Neural progenitor cell (in vitro differentiated cells): Measurements from ENCODE around the gene SLC24A4. TPM values are rescaled to one million over a fixed set of nuclear protein-coding genes. Genes with fewer than 3 reads are reported as not detected.

Experiments used
- DNase-seq: peaks from one replicate; pipeline ENCODE4 v3.0.0-alpha.2; 2016; ENCODE audit warnings: low spot score
- H2AFZ ChIP-seq: fragments of 200-600 bp; sonication (generic); replicated peaks from 2 replicates; pipeline ENCODE4 v1.6.1; 2016; ENCODE audit warnings: antibody characterized with exemption
- H3F3A ChIP-seq: fragments of 200-600 bp; sonication (generic); 2 replicates; pipeline ENCODE4 v1.6.1; 2016; ENCODE audit warnings: antibody characterized with exemption, low read depth
- H3K27ac ChIP-seq: fragments of 200-600 bp; sonication (generic); 2 replicates; pipeline ENCODE4 v1.5.1; 2016; ENCODE audit warnings: mild to moderate bottlenecking
- H3K27me3 ChIP-seq: fragments of 200-600 bp; sonication (generic); 2 replicates; pipeline ENCODE4 v1.6.1; 2016; ENCODE audit warnings: mild to moderate bottlenecking, moderate library complexity
- H3K36me3 ChIP-seq: fragments of 200-600 bp; sonication (generic); 2 replicates; pipeline ENCODE4 v1.5.1; 2016
- H3K4me1 ChIP-seq: fragments of 200-600 bp; sonication (generic); 2 replicates; pipeline ENCODE4 v1.6.1; 2016; ENCODE audit warnings: mixed run types
- H3K4me2 ChIP-seq: fragments of 200-600 bp; sonication (generic); 2 replicates; pipeline ENCODE4 v1.6.1; 2016
- H3K4me3 ChIP-seq: fragments of 200-600 bp; sonication (generic); 2 replicates; pipeline ENCODE4 v1.5.1; 2016
- H3K79me2 ChIP-seq: fragments of 200-600 bp; sonication (generic); 2 replicates; pipeline ENCODE4 v1.6.1; 2016; ENCODE audit warnings: low read depth
- H3K9ac ChIP-seq: fragments of 200-600 bp; sonication (generic); 2 replicates; pipeline ENCODE4 v1.6.1; 2016
- H3K9me3 ChIP-seq: fragments of 200-600 bp; sonication (generic); 2 replicates; pipeline ENCODE4 v1.5.1; 2016; ENCODE audit warnings: low read depth
- H4K20me1 ChIP-seq: fragments of 200-600 bp; sonication (generic); 2 replicates; pipeline ENCODE4 v1.6.1; 2016; ENCODE audit warnings: low read depth
- H3K27ac Mint-ChIP-seq: 3 replicates; pipeline ENCODE4 v1.8.0; 2021; ENCODE audit warnings: mixed read lengths
- H3K27me3 Mint-ChIP-seq: 2 replicates; pipeline ENCODE4 v1.8.0; 2022; ENCODE audit warnings: low read depth, mild to moderate bottlenecking, inconsistent platforms, moderate library complexity, mixed read lengths; ENCODE audit not compliant: insufficient read depth
- H3K36me3 Mint-ChIP-seq: 3 replicates; pipeline ENCODE4 v1.8.0; 2021; ENCODE audit warnings: mixed read lengths
- H3K4me1 Mint-ChIP-seq: 3 replicates; pipeline ENCODE4 v1.8.0; 2021; ENCODE audit warnings: mixed read lengths
- H3K4me3 Mint-ChIP-seq: 3 replicates; pipeline ENCODE4 v1.8.0; 2021; ENCODE audit warnings: mild to moderate bottlenecking, moderate library complexity, mixed read lengths
- H3K9me3 Mint-ChIP-seq: 3 replicates; pipeline ENCODE4 v1.8.0; 2020; ENCODE audit warnings: mixed read lengths
- EZH2 ChIP-seq: fragments of 200-600 bp; sonication (generic); IDR thresholded peaks from 2 replicates; pipeline ENCODE4 v1.6.1; 2017; ENCODE audit warnings: antibody characterized with exemption, mild to moderate bottlenecking, moderate library complexity
- EZH2phosphoT487 ChIP-seq: fragments of 200-600 bp; sonication (generic); IDR thresholded peaks from 2 replicates; pipeline ENCODE4 v1.6.1; 2017; ENCODE audit warnings: antibody characterized with exemption
- total RNA-seq: library from RNA; depleted of rRNA; stranded (reverse); fragments of >200 nt; gene quantifications from 2 replicates; pipeline ENCODE4 v1.2.3, GENCODE V29; 2015; ENCODE audit warnings: low replicate concordance
- TF ChIP-seq, protein P1 (sequence below): fragments of 200-600 bp; sonication (generic); IDR thresholded peaks from 2 replicates; pipeline ENCODE4 v1.5.1; 2017; ENCODE audit warnings: antibody characterized with exemption, mild to moderate bottlenecking

SLC24A4 gene
- total RNA-seq, 1 donor from 2014 or later, result 0.73 TPM

DNA sequence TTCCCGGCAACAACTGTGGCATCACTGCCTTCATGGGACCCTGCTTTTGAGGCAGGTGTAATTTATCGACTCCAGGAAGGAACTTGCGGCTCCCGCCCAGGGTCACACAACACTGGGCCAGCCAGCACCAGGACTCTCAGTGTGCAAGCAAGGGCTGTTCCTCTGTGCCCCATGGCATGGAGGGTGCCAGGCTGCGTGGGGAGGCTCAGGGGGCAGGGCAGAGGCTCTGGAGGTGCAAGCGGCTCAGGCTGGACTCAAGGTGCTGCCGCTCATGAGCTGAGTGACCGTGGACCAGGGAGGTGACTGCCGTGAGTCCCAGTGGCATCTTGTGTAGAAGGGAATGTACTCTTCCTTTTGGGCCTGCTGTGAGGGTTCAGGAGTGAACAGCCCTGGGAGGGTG, 57.6 kb downstream of the SLC24A4 start:
- Mint-ChIP-seq H3K9me3 (peaks cover under 1% of the 10 kb centered on the region), H3K36me3 (no peaks in the 10 kb centered on the region), H3K27me3 (peaks cover 16% of the 10 kb centered on the region), H3K27ac (no peak overlapping the region), H3K4me3 (no peak overlapping the region), H3K4me1 (peaks cover 10% of the 10 kb centered on the region)
- Histone ChIP-seq H3K4me3 (no peak overlapping the region), H3K27ac (no peak overlapping the region), H3K4me1 (no peaks in the 10 kb centered on the region), H3K27me3 (no peaks in the 10 kb centered on the region), H4K20me1 (no peaks in the 10 kb centered on the region), H3F3A (no peaks in the 10 kb centered on the region), H3K9ac (no peak overlapping the region), H3K4me2 (no peak overlapping the region), H3K79me2 (no peaks in the 10 kb centered on the region), H3K9me3 (no peaks in the 10 kb centered on the region), H3K36me3 (no peaks in the 10 kb centered on the region), H2AFZ (peak overlapping the region; percentile 47)
- TF ChIP-seq EZH2phosphoT487 (no peak), EZH2 (no peak)
- TF ChIP-seq, protein P1, sequence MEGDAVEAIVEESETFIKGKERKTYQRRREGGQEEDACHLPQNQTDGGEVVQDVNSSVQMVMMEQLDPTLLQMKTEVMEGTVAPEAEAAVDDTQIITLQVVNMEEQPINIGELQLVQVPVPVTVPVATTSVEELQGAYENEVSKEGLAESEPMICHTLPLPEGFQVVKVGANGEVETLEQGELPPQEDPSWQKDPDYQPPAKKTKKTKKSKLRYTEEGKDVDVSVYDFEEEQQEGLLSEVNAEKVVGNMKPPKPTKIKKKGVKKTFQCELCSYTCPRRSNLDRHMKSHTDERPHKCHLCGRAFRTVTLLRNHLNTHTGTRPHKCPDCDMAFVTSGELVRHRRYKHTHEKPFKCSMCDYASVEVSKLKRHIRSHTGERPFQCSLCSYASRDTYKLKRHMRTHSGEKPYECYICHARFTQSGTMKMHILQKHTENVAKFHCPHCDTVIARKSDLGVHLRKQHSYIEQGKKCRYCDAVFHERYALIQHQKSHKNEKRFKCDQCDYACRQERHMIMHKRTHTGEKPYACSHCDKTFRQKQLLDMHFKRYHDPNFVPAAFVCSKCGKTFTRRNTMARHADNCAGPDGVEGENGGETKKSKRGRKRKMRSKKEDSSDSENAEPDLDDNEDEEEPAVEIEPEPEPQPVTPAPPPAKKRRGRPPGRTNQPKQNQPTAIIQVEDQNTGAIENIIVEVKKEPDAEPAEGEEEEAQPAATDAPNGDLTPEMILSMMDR, result no peak
- no peak for DNase-seq

DNA sequence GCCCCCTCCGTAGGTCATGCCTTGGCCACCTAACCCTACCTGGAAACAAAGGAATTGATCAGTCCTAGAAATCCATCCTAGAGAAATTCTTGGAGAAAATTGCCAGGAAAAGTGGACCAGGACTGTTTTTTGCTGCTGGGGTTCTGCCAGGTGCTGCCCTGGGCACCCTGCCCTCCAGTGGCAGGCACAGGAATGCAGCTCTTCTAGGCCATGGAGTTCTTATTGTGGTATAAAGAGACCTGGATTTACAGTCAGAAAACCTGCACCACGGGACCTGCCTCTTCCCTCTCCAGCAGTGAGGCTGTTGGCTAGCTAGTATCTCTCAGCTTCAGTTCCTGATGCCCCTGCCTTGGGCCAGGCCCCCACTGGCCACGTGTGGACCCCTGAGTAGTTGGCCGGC, 59.7 kb downstream of the SLC24A4 start:
- Mint-ChIP-seq H3K27ac (no peak overlapping the region), H3K9me3 (no peaks in the 10 kb centered on the region), H3K4me3 (no peak overlapping the region), H3K27me3 (peaks cover 20% of the 10 kb centered on the region), H3K36me3 (no peaks in the 10 kb centered on the region), H3K4me1 (peaks cover 18% of the 10 kb centered on the region)
- Histone ChIP-seq H2AFZ (no peak overlapping the region), H3K9me3 (no peaks in the 10 kb centered on the region), H3K79me2 (no peaks in the 10 kb centered on the region), H3K36me3 (no peaks in the 10 kb centered on the region), H3K27me3 (no peaks in the 10 kb centered on the region), H4K20me1 (no peaks in the 10 kb centered on the region), H3K4me1 (no peaks in the 10 kb centered on the region), H3K27ac (no peak overlapping the region), H3K4me3 (no peak overlapping the region), H3F3A (no peaks in the 10 kb centered on the region), H3K4me2 (no peak overlapping the region), H3K9ac (no peak overlapping the region)
- no peak for TF ChIP-seq EZH2
- TF ChIP-seq, protein P1, result peak; percentile 49
- no peak for TF ChIP-seq EZH2phosphoT487
- peak; percentile 21 for DNase-seq

DNA sequence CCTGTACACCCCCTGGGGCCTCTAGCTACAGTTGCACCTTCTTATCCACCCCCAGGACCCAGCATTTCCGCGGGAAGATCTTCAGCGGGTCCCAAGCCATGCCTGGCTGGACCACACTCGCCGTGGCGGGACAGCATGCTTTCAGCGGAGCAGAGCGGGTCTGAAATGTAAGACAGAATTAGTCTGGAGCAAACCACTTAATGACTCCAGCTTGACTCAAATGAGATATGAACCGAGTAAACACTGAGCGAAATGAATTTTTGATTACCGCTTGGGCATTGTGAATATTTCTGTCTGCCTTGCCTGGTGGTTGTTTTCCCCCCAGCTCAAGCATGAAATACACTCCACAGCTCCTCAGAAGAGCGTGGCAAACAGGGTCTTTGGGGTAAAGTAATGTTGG, 60.8 kb downstream of the SLC24A4 start:
- Mint-ChIP-seq H3K9me3 (no peaks in the 10 kb centered on the region), H3K27me3 (peaks cover 17% of the 10 kb centered on the region), H3K27ac (peak overlapping the region; percentile 32), H3K4me3 (no peak overlapping the region), H3K36me3 (no peaks in the 10 kb centered on the region), H3K4me1 (peaks cover 18% of the 10 kb centered on the region)
- Histone ChIP-seq H3F3A (no peaks in the 10 kb centered on the region), H3K4me2 (no peak overlapping the region), H3K9ac (no peak overlapping the region), H3K79me2 (no peaks in the 10 kb centered on the region), H3K27me3 (no peaks in the 10 kb centered on the region), H3K27ac (no peak overlapping the region), H3K4me3 (no peak overlapping the region), H4K20me1 (no peaks in the 10 kb centered on the region), H3K9me3 (no peaks in the 10 kb centered on the region), H3K4me1 (no peaks in the 10 kb centered on the region), H3K36me3 (no peaks in the 10 kb centered on the region), H2AFZ (no peak overlapping the region)
- TF ChIP-seq, protein P1, result no peak
- TF ChIP-seq EZH2 (no peak), EZH2phosphoT487 (no peak)
- no peak for DNase-seq
